Smooth muscle cell (in vitro differentiated cells): Measurements from ENCODE around the gene RIPPLY2. TPM values are rescaled to one million over a fixed set of nuclear protein-coding genes. Genes with fewer than 3 reads are reported as not detected.

Experiments
- DNase-seq: peaks from one replicate; lab custom pipeline; 2025; ENCODE audit not compliant: unreplicated experiment; lab: John Stamatoyannopoulos, UW
- H2AFZ ChIP-seq: fragments of 200-600 bp; sonication (generic); 2 replicates; pipeline ENCODE4 v1.6.0; 2016; ENCODE audit warnings: antibody characterized with exemption, low read depth, mild to moderate bottlenecking
- H3F3A ChIP-seq: fragments of 200-600 bp; sonication (generic); 2 replicates; pipeline ENCODE4 v1.6.0; 2017; ENCODE audit warnings: antibody characterized with exemption, low read depth
- H3K27ac ChIP-seq: fragments of 200-600 bp; sonication (generic); 2 replicates; pipeline ENCODE4 v1.5.1; 2016; ENCODE audit warnings: low read depth, mild to moderate bottlenecking
- H3K27me3 ChIP-seq: fragments of 200-600 bp; sonication (generic); 2 replicates; pipeline ENCODE4 v1.6.1; 2016; ENCODE audit warnings: low read depth, mild to moderate bottlenecking
- H3K36me3 ChIP-seq: fragments of 200-600 bp; sonication (generic); 2 replicates; pipeline ENCODE4 v1.5.1; 2016; ENCODE audit warnings: low read depth
- H3K4me1 ChIP-seq: fragments of 200-600 bp; sonication (generic); 2 replicates; pipeline ENCODE4 v1.5.1; 2016; ENCODE audit warnings: low read depth
- H3K4me2 ChIP-seq: fragments of 200-600 bp; sonication (generic); 2 replicates; pipeline ENCODE4 v1.6.0; 2016; ENCODE audit warnings: mild to moderate bottlenecking
- H3K4me3 ChIP-seq: fragments of 200-600 bp; sonication (generic); 2 replicates; pipeline ENCODE4 v1.5.1; 2016; ENCODE audit warnings: mild to moderate bottlenecking
- H3K79me2 ChIP-seq: fragments of 200-600 bp; sonication (generic); 2 replicates; pipeline ENCODE4 v1.6.0; 2016; ENCODE audit warnings: low read depth, mild to moderate bottlenecking
- H3K9ac ChIP-seq: fragments of 200-600 bp; sonication (generic); 2 replicates; pipeline ENCODE4 v1.6.0; 2016; ENCODE audit warnings: low read depth
- H3K9me3 ChIP-seq: fragments of 200-600 bp; sonication (generic); replicated peaks from 2 replicates; pipeline ENCODE4 v1.5.1; 2016; ENCODE audit warnings: low read depth
- H4K20me1 ChIP-seq: fragments of 200-600 bp; sonication (generic); 2 replicates; pipeline ENCODE4 v1.6.0; 2016; ENCODE audit warnings: low read depth
- CTCF ChIP-seq: fragments of 200-600 bp; sonication (generic); IDR thresholded peaks from 2 replicates; pipeline ENCODE4 v1.5.1; 2017; ENCODE audit warnings: borderline replicate concordance, mild to moderate bottlenecking, antibody characterized with exemption; ENCODE audit not compliant: insufficient read depth, poor library complexity, severe bottlenecking
- WGBS: methylation state at CpG from one replicate; pipeline ENCODE4 v1.1.7; 2016; ENCODE audit warnings: low lambda C conversion rate; 5-methylcytosine and 5-hydroxymethylcytosine counted together
- polyA plus RNA-seq: library from polyadenylated mRNA; unstranded; fragments of >200 nt; fragmentation: Nextera tagmentation; extraction: Ambion mirVana; gene quantifications from 2 replicates; pipeline ENCODE4 v1.2.1, GENCODE V29; 2016
- total RNA-seq: library from RNA; depleted of rRNA; stranded (reverse); fragments of >200 nt; gene quantifications from 2 replicates; pipeline ENCODE4 v1.2.3, GENCODE V29; 2014

RIPPLY2 gene
- total and polyA plus RNA-seq, 2 experiments from 2014 or later = not detected

GRCh38 chr6:83808926-83809325 lies 44.2 kb upstream of the RIPPLY2 start:
- no peak overlapping the region for H2AFZ ChIP-seq
- no peak overlapping the region for H3K9ac ChIP-seq
- no peaks in the 10 kb centered on the region for H3K36me3 ChIP-seq
- no peaks in the 10 kb centered on the region for H3K4me1 ChIP-seq
- DNase-seq = no peak
- H3K9me3 ChIP-seq = no peaks in the 10 kb centered on the region
- TF ChIP-seq CTCF = no peak
- WGBS = 70% methylated on average over 3 of the region's 3 CpGs
- no peaks in the 10 kb centered on the region for H4K20me1 ChIP-seq
- no peaks in the 10 kb centered on the region for H3K79me2 ChIP-seq
- no peak overlapping the region for H3K27ac ChIP-seq
- no peaks in the 10 kb centered on the region for H3K27me3 ChIP-seq
- no peaks in the 10 kb centered on the region for H3F3A ChIP-seq
- no peak overlapping the region for H3K4me3 ChIP-seq
- no peak overlapping the region for H3K4me2 ChIP-seq

GRCh38 chr6:83812595-83812994 lies 40.6 kb upstream of the RIPPLY2 start:
- no peak for DNase-seq
- Histone ChIP-seq H3K27ac (no peak overlapping the region), H4K20me1 (no peaks in the 10 kb centered on the region), H3K36me3 (no peaks in the 10 kb centered on the region), H3K27me3 (no peaks in the 10 kb centered on the region), H3K9ac (no peak overlapping the region), H3F3A (no peaks in the 10 kb centered on the region), H2AFZ (no peak overlapping the region), H3K79me2 (no peaks in the 10 kb centered on the region), H3K9me3 (no peaks in the 10 kb centered on the region), H3K4me1 (no peaks in the 10 kb centered on the region), H3K4me2 (no peak overlapping the region), H3K4me3 (no peak overlapping the region)
- no peak for TF ChIP-seq CTCF

- Histone ChIP-seq H3K4me2 (peak overlapping the region; percentile 28), H3F3A (no peaks in the 10 kb centered on the region), H3K9ac (no peak overlapping the region), H4K20me1 (no peaks in the 10 kb centered on the region), H3K36me3 (no peaks in the 10 kb centered on the region), H3K4me3 (no peak overlapping the region), H3K4me1 (no peaks in the 10 kb centered on the region), H2AFZ (no peak overlapping the region), H3K27ac (no peak overlapping the region), H3K9me3 (no peaks in the 10 kb centered on the region), H3K79me2 (no peaks in the 10 kb centered on the region), H3K27me3 (no peaks in the 10 kb centered on the region)
- 18% methylated on average over 2 of the region's 2 CpGs for WGBS
- no peak for TF ChIP-seq CTCF
- DNase-seq = no peak
Measured at GRCh38 chr6:83815631-83816272, 37.4 kb upstream of the RIPPLY2 start.

GRCh38 chr6:83822629-83823169 lies 30.5 kb upstream of the RIPPLY2 start:
- WGBS = 85% methylated on average over 3 of the region's 3 CpGs
- Histone ChIP-seq H2AFZ (no peak overlapping the region), H3K36me3 (no peaks in the 10 kb centered on the region), H3K9ac (no peak overlapping the region), H3K27me3 (no peaks in the 10 kb centered on the region), H3F3A (no peaks in the 10 kb centered on the region), H3K79me2 (no peaks in the 10 kb centered on the region), H3K9me3 (no peaks in the 10 kb centered on the region), H3K4me3 (no peak overlapping the region), H3K4me1 (no peaks in the 10 kb centered on the region), H3K27ac (no peak overlapping the region), H3K4me2 (no peak overlapping the region), H4K20me1 (no peaks in the 10 kb centered on the region)
- DNase-seq = no peak
- TF ChIP-seq CTCF = no peak
